Measurements from ENCODE around the gene TEDC2.

The TEDC2 gene

GRCh38 chr16:2471016-2471652 lies 11.2 kb downstream of the TEDC2 start, which contains the start of gene NTN3:
Gene NTN3 (plus strand): TSS chr16:2471297. CDS start chr16:2471702, 405 bp downstream.
- DNase-seq (ENCODE audit: low spot score): no peak
- ChIA-PET CTCF (interaction anchor here (0.7 to 4.0 kb wide), 4 partner anchors 30 to 278 kb away, joined by 3 to 12 read pairs (median 4); no protein-coding TSS in a partner anchor), POLR2A (ENCODE audit: low non-redundant PET) (no interaction called here)
- H3K27ac ChIP-seq: peak within 1 kb of the TSS; percentile 91
- TF ChIP-seq, protein P1, sequence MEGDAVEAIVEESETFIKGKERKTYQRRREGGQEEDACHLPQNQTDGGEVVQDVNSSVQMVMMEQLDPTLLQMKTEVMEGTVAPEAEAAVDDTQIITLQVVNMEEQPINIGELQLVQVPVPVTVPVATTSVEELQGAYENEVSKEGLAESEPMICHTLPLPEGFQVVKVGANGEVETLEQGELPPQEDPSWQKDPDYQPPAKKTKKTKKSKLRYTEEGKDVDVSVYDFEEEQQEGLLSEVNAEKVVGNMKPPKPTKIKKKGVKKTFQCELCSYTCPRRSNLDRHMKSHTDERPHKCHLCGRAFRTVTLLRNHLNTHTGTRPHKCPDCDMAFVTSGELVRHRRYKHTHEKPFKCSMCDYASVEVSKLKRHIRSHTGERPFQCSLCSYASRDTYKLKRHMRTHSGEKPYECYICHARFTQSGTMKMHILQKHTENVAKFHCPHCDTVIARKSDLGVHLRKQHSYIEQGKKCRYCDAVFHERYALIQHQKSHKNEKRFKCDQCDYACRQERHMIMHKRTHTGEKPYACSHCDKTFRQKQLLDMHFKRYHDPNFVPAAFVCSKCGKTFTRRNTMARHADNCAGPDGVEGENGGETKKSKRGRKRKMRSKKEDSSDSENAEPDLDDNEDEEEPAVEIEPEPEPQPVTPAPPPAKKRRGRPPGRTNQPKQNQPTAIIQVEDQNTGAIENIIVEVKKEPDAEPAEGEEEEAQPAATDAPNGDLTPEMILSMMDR (conservative IDR thresholded peaks at IDR 0.05; ENCODE audit: low read depth): no peak

DNA sequence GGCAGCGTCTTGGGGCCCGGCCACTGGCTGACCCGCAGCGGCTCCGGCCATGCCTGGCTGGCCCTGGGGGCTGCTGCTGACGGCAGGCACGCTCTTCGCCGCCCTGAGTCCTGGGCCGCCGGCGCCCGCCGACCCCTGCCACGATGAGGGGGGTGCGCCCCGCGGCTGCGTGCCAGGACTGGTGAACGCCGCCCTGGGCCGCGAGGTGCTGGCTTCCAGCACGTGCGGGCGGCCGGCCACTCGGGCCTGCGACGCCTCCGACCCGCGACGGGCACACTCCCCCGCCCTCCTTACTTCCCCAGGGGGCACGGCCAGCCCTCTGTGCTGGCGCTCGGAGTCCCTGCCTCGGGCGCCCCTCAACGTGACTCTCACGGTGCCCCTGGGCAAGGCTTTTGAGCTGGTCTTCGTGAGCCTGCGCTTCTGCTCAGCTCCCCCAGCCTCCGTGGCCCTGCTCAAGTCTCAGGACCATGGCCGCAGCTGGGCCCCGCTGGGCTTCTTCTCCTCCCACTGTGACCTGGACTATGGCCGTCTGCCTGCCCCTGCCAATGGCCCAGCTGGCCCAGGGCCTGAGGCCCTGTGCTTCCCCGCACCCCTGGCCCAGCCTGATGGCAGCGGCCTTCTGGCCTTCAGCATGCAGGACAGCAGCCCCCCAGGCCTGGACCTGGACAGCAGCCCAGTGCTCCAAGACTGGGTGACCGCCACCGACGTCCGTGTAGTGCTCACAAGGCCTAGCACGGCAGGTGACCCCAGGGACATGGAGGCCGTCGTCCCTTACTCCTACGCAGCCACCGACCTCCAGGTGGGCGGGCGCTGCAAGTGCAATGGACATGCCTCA lies 12.0 kb downstream of the TEDC2 start:
- ChIA-PET POLR2A (ENCODE audit: low non-redundant PET) (no interaction called here), CTCF (interaction anchor here (0.7 to 4.0 kb wide), 3 partner anchors 29 to 279 kb away, joined by 3 to 12 read pairs (median 4); no protein-coding TSS in a partner anchor)
- TF ChIP-seq, protein P1 (conservative IDR thresholded peaks at IDR 0.05; ENCODE audit: low read depth): no peak
- no peak for DNase-seq (ENCODE audit: low spot score)
- H3K27ac ChIP-seq: peak overlapping the region; percentile 91

- TF ChIP-seq, protein P1 (conservative IDR thresholded peaks at IDR 0.05; ENCODE audit: low read depth): no peak
- DNase-seq (ENCODE audit: low spot score): no peak
- H3K27ac ChIP-seq: no peak overlapping the region
- POLR2A ChIA-PET (ENCODE audit: low non-redundant PET): no interaction called here
- CTCF ChIA-PET: interaction anchor here (0.7 to 4.0 kb wide), 2 partner anchors 29 to 491 kb away, joined by 3 to 12 read pairs; partner anchors contain the start of gene NOXO1
Observed at GRCh38 chr16:2472488-2472864, 12.6 kb downstream of the TEDC2 start.

DNA sequence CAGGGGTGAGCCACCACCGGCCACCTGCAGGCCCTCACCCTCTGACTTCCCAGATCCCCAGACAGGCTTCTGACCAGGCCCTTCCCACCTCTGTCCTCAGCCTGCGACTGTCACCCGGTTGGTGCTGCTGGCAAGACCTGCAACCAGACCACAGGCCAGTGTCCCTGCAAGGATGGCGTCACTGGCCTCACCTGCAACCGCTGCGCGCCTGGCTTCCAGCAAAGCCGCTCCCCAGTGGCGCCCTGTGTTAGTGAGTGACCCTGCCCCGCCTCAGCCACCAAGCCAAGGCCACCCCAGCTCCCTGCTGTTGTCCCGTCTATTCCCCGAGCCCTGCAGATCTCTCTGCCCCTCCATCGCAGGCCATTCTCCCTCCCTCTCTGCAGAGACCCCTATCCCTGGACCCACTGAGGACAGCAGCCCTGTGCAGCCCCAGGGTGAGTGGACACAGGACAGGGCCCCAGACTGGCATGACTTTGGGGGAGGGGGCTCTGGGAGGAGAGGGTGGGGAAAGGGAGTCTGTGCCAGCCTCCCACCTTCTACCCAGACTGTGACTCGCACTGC lies 13.1 kb downstream of the TEDC2 start:
- DNase-seq (ENCODE audit: low spot score): no peak
- POLR2A ChIA-PET (ENCODE audit: low non-redundant PET): no interaction called here
- CTCF ChIA-PET: interaction anchor here (0.5 to 4.0 kb wide), 4 partner anchors 28 to 492 kb away, joined by 3 to 12 read pairs (median 4); partner anchors contain the start of gene NOXO1

GRCh38 chr16:2473446-2473926 lies 13.6 kb downstream of the TEDC2 start:
- peak overlapping the region; percentile 85 for H3K27ac ChIP-seq
- TF ChIP-seq, protein P1 (conservative IDR thresholded peaks at IDR 0.05; ENCODE audit: low read depth): no peak
- no peak for DNase-seq (ENCODE audit: low spot score)
- ChIA-PET CTCF (interaction anchor here (0.5 to 4.0 kb wide), 5 partner anchors 28 to 332 kb away, joined by 3 to 12 read pairs (median 4); partner anchors contain the start of gene CCNF), POLR2A (ENCODE audit: low non-redundant PET) (no interaction called here)

More for the DNA sequence above, 13.1 kb downstream of the TEDC2 start:
- TF ChIP-seq, protein P1 (conservative IDR thresholded peaks at IDR 0.05; ENCODE audit: low read depth): no peak
- H3K27ac ChIP-seq: peak overlapping the region; percentile 85

Measured in RWPE1 (cell line).